HuH-7 (cell line): Measurements from ENCODE around the gene ZBTB16.

Experiments used
- DNase-seq: peaks from one replicate; pipeline ENCODE4 v3.0.0; 2011; ENCODE audit warnings: low spot score

The ZBTB16 gene

DNA sequence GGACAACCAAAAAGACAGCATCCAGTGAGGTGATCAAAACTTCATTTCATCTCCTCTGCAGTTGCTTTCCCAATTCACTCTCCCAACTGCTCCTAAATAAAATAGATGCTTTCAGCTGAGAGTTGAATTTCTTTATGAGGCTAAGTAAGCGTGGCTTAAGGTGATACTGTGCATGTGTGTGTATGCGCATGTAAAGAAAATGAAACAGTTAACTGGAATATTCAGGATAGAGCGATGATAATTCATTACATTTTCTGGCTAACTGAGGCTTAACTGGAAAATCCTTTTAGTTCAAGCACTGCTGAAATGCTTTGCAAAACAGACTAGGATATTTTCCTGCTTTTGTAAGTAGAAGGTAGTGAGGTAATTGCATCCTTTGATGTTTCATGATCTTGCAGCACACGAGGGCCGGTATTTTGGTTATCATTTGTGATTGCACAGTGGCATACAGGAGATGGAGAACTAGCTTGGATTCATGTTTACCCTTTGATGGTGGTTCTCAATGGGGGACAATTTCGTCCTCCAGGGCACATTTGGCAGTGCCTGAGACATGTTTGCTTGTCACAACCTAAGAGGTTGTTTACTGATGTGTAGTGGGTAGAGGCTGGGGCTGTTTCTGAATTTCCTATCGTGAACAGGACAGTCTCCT is 71.2 kb downstream of the ZBTB16 start:
- no peak for DNase-seq

DNA sequence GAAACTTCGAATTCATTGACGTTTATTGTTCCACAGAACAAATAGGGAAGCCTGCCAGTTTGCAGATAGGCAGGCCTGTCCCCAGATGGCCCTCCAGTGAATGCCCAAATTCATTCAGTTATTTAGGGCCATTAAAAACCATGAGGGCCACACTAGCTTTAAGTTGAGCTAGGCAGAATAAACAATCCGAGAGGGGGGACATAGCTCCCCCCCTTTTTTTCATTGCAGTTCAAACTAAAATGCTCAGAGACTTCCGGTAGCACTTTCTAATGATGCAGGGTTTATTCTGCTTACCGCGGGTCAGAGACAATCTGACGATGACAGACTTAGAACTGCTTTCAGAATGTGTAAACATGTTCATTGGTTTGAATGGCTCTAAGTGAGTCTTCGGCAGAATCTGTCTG is 72.0 kb downstream of the ZBTB16 start:
- DNase-seq = no peak

DNA sequence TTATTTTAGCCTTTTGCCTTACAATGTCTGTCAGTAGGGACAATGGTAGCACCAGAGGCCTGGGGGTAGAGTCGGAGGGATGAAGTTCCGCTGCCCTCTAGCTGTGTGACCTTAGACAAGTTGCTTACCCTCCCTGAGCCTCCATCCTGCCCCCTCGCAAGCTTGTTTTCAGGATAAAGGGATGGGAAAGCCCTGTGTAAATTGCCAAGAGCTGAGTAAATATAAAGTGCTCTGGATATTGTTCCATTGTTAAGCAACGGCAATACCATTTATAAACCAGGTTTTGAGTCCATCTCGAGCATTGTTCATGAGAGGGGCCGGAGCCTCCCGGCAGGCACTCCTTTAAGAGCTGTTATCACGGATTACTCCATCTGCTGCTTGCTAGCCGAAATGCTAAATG is 72.9 kb downstream of the ZBTB16 start:
- no peak for DNase-seq

DNA sequence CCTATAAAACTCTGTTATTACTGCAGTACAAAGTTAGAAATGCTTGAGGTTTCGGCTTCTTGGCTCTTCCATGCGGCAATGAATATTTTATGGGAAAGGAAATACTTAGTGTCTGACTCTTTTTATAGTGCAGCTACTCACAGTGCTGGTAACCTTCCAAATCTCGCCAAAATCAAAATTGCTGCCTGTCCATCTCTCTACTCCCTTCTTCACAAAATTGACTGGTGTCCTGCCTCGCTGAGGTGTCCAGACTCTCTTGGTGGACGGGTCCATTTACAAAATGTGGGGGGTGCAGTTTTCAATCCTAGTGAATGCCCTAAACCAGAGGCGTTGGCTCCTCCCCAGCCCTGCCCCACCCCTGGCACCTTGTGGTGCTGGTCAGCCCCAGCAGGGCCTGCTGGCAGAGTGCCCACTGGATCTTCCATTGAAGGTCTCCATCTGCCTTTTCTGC is 73.5 kb downstream of the ZBTB16 start:
- DNase-seq = no peak

DNA sequence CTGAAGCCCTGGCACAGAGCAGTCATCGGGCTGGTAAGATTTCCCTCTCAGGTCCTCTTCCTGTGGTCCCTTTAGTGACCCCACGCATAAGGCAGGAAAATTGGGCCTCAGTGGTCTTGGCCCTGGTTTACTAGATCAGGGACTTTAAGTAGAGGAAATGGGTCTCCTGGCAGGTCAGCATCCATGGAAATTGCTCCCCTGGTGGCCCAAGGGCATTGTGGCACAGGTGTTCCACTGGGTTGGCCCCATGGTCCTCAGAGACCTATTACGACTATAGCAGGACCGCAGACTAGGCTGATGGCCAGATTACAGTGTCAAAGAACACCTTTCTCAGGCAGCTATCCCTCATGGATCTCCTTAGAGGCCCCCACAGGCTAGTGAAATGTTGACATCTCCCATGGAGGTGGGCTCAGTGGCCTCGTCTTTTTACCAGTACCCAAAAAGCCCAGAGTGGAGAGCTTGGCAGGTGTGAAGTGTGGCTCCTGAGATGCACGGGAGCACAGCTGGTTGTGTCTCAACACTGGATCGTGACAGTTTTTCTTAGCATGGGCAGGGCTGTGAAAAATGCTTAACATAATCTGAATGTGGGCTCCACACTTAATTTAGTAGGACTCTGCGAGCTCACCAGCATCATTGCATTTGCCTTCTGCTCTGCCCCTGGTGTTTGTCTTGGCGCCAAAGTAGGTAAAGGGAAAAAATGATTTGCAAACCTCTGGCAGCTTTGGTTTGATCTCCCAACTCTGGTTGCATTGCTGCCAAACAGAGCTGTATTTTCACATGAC is 74.2 kb downstream of the ZBTB16 start:
- no peak for DNase-seq

DNA sequence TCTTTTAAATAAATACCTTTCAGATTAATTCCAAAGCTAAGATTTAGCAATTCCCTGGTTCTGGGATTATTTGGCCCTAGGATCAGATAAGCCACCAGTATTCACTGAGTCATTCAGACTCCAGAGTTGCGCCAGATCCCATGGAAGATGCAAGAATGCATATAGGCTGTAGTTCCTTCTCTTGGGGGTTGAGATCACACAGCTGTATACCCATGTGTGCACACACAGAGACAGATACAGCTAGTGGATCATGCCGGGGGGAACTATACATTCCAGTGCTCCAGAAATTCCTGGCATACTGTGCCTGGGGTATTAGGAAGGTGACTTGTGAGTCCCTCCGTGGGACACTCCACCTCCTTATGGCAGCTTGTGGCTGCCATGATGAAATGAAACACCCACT is 75.4 kb downstream of the ZBTB16 start:
- DNase-seq = no peak

DNA sequence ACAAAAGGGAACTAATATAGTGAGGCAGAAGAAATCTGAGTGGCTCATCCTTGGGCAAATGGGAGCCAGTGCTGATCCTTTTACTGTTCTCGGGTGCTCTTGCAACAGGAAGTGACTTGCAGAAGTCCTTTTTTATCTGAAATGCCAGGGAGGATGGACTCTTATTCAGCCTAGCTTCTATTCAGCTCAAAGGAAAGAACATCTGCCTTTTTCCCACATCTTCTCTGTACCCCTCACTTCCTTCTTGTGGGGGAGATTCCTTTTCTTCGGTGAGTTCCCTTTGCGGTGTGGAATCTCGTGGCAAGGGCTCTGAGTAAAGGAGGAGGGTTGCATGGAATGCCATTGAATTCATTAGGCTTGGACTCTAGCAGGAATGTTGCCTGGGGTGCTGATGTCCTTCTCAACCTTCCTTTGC is 76.2 kb downstream of the ZBTB16 start:
- no peak for DNase-seq

DNA sequence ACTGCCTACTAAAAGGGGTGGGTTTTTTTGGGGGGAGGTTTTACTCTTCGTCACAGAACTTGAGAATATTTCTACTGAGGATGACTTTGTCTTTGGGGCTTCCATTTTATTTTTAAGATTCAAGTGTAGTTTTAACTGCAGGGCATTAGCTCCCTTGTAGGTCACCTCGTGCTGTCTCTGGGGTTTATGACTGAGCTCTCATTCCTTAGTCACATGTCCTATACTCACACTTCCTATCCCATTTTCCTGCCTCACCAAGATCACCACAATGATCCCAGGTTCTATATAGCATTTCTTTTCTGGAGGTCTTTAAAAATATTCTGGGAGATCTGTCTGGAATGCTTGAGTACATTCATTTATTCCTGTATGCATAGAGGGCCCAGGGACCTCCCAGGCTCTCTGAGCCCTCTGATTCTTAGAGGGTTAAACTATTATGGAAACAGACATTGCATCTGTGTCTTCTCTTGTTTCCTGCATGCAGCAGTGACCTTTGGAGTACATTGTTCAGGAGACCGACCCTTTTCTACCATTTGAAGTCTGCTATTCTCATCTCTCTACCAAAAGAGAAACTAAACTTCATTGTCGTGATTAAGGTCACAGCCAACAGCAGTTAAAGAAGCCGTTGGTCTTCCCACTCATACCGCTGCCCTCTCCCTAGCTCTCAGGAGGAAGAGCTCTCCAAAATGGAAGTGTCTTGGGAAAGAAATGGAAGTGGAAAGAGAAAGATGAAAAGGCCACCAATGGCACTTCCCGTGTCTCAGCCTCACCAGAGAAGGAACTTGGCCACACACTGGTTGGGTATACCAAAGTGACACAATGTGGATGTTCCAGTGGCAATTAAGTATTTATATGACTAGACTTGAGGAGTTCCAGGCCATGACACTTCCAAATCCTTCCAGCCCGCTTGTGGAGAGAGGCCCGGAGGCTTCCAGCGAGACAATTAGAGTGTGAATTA is 77.5 kb downstream of the ZBTB16 start:
- no peak for DNase-seq

DNA sequence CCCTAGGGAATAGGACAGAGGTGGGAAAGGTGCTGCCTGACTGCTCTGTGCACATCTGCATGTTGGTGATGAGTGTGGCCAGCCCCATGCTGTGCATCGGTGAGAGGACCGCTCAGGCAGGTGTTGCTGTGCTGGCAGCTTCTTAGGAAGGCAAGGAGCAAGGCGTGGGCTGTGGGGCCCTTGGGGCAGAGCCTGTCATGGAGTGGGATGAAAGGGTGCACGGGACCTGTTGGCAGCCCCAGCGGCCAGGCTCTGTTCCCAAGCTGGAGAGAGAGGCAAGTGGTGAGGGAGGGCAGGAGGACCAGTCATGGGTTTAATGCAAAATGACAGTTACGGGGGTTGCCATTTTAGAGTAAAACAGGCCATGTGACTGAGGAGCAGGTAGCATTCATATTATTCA is 78.3 kb downstream of the ZBTB16 start:
- no peak for DNase-seq

DNA sequence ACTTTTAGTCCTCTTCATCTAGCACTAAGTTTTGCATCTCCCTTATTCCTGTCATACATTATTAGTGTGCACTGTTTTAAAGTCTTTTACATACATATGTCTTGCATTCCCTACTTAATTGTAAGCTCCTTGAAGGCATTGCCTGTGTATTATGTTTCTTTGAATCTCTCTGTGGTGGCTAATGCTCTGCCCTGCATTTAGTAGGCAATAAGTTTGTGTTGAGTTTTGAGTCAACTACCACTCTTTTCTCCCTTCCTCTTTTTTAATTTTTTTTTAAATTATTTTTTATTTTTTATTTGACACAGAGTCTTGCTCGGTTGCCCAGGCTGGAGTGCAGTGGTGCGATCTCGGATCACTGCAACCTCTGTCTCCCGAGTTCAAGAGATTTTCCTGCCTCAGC is 78.9 kb downstream of the ZBTB16 start:
- DNase-seq = no peak

DNA sequence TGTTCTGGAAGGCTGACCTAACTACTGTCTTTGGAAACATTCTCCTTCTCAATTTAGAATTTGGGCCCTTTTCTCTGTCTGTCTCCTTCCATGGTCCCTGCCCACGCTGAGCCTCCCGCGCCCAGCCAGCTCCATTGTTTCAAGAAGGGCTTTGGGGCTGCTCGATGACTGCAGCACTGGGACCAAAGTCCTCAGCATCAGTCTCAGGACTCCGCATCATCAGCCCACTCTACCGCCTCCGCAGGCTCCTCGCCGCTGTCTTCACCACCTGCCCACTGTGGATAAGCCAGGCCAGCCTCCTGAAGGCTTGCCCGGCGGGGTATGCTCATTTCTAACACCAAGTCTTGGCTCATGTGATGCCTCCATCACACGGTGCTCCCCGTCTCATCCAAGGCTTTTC is 81.3 kb downstream of the ZBTB16 start:
- no peak for DNase-seq

DNA sequence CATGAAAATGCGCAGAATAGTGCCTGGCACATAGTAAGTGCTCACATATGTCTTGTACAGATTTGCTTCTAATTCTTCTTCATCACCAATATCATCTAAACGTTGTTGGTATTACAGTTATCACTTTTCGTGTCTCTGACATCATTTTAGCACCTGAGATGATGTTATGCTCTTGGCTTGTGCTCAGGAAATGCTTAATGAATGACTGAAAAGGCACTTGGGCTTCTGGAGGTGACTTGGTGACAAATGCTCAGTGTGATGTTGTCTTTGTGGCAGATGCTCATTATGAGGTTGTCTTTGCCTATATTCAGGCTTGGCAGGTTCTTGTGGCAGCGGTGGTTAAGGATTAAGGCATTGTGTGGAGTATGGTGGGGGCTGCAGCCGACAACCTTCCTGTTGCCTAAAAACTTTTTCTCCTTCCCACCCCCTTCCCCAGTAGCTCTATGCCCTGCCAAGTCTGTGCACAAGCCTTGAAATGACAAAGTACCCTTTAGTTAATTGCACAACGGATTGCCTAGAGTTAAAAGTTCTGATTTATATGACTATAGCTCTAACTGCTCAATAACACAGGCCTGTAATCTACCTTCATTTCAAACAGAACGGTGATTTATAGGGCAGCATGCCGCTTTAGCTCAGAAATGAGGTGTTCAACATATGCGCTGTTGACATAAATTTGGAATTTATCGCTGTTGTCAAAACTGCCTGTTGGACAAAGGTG is 82.5 kb downstream of the ZBTB16 start:
- DNase-seq = no peak

DNA sequence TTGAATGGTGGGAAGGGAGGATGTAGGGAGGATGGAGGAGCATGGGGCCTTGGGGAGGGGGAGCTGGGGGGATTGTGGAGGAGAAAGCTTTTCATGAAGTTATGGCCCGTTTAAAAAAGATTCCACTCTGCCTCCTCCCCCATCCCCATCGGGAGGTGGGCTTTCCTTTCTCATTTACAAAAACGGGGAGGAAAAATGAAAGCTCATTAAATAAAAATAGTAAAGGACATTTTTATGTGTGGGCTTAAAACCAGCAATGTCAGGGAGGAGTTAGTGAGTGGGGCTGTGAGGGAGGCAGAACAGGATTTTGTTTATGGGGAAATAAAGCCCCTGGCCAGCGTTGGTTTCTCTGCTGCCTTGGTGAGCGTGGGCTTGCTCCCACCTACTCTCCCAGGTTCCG is 83.2 kb downstream of the ZBTB16 start:
- DNase-seq = no peak

DNA sequence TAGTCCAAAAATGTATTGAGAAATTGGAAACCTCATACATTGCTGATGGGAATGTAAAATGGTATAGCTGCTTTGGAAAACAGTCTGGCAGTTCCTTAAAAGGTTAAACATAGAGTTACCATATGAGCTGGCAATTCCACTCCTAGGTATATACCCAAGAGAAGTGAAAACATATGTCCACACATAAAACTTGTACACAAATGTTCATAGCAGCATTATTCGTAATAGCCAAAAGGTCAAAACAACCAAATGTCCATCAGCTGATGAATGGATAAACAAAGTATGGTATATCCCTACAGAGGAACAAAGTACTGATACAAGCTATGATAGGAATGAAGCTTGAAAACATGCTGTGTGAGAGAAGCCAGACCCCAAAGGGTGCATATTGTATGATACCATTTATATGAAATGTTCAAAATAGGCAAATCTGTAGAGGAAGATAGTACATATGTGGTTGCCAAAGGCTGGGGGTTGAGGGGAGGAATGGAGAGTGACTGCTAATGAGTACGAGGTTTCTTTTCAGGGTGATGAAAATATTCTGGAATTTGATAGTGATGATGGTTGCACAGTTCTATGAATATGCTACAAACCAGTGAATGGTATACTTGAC is 85.8 kb downstream of the ZBTB16 start:
- DNase-seq = no peak

DNA sequence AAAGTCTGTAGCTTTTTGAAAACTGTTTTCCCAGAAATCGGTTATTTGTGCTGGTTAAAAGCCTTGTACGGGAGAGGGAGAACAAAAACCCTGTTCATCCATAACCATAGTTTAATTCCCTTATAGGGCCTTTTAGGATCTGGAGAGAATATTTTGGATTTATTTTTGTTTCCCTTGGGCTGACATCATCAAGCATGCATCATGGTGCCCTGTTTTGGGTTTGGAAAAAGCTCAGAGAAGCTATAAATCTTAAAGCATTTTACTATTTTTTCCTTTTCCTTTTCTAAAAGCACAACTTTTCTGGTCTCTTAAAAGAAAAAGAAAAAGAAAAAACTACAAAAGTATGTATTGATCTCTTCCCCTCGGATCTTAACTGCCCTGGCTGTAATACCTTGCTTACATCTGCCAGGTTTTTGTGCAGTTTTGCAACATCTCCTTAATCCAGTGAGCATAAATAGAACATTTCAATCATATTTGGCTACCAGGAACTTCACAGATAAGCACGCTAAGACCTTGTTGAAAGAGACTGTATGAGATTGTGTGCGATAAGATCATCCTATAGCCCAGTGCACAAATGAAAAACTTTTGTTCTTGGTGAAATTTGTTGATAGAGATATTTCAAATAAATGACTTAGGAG is 88.0 kb downstream of the ZBTB16 start:
- no peak for DNase-seq

DNA sequence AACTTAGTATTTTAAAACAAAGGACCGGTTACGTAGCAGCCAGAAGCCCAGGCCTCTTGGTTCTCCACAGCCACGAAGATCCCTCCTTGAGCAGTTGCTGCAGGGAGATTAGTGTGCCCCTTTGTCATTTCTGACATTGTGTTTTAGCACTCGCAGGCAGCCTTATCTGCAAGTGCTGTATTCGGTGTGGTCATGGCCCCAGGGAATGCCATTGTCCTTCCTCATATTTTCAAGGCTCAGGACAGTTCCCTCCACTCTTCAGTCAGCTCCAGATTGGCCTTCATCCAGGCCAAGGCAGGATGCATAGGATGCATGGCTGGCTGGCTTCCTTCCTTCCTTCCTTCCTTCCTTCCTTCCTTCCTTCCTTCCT is 88.5 kb downstream of the ZBTB16 start:
- DNase-seq = no peak

DNA sequence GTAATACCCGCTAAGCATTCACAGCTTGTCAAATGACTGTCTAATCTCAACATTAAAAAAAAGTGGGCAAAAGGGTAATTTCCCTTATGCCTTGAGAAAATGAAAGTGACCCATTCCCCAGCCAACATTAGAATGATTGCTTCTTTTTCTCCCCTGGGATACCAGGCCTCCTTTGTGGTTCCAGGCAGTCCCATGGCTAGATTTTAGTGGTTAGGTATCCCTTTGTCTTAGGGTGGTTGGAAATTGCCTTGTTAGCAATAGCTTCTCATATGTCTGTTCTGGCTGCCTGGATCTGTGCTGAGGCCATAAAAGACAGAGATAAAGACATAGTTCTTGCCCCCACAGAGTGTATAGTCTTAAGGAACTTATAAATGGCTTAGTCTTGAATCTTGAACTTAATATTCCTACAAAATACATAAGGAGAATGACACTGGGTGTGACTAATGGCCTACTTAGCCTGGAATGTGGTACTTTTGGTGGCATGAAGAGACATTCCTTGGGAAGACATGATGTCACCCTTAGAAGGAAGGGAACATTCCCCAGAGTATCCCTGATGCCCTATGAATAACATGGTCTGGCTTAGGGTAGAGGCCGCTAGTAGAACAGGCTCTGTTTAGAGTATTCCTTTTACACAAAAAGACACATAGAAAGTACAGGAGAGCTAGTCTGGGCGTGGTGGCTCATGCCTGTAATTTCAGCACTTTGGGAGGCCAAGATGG is 90.3 kb downstream of the ZBTB16 start:
- no peak for DNase-seq

DNA sequence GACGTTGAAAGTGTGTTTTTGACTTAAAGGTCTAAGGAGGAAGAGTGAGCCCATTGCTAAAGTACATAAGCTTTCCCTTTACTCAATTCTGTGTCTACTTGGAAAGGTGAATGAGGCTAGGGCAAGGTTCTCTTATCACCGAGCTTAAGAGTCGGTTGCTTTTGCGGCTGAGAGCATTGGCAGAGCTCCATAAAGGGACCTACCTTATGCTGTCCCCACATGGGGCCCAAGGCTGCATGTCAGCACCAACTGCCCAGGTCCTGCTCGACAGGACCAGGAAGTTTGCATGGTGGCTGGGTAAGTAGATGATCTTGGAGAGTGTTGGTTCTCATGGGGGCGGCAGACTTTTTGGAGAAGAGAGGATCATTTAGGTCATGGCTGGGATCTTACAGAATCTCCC is 91.2 kb downstream of the ZBTB16 start:
- no peak for DNase-seq

DNA sequence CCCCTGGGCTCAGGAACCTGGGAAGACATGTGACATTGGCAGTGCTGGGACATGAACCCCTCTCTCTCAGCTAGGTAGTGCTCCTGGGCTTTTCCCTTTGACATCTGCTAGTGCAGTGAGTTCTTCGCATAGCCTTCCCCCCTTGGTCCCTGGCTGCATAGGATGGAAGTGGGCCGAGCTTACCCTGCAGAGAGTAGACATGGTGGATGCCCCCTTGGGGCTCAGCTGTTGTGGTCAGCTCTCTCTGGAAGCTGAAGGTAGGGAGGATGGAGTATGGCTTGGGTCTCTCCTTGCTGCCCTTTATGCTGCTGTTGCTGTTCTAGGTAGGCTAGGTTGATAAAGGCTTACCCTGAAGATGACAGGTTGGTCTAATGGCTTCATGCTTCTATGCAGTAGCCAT is 92.1 kb downstream of the ZBTB16 start:
- no peak for DNase-seq

DNA sequence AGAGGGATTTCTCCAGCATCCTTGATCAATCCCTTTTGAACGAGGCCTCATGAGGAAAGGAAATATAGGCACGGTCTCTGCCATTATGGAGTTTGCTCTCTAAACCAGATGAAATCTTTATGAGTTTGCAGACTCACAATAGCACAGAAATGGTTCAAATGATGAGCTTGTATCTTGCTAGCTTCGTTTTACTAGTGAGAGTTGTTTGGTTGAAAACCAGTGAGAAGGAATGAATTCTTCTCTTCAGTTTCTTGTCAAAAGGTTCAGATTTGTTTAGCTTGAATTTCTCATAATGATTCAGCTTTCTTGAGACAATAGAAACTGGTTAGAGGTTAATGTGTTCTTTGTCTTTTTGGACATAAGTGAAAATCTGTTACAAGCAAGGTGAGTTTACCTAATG is 92.7 kb downstream of the ZBTB16 start:
- DNase-seq = no peak

DNA sequence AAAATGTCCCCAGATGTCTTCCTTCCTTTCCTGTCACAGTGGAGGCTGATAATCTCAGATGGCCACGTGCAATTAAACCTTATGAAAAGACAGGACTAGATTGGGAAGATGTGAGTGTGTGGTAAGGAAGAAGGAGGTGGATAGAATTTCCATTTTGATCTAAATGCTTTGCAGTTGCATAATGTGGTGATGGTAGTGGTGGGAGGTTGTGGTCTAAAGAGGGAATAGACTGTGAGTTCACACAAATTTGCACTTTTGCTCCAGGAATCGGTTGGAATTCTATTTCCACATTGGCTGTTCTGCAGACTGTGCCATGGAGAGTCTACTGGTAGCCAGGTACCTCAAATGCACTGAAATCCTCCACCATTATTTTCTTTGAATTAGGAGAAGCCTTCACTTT is 93.3 kb downstream of the ZBTB16 start:
- DNase-seq = no peak
